H54 (cell line): ENCODE data around the gene GRM4.
"Not testable (repeated sequence)": the region's sequence is repeated elsewhere in the genome, so short reads cannot be mapped to it uniquely, and the experiment has no call there.

Experiments used
- DNase-seq: peaks from one replicate; pipeline ENCODE4 v3.0.0; 2011; ENCODE audit warnings: low spot score, mixed read lengths; ENCODE audit not compliant: insufficient read length
- FAIRE-seq: peaks from 3 replicates; lab custom pipeline; 2011; peaks lifted over from hg19 to GRCh38; lab: Jason Lieb, UNC
- POLR2A ChIP-seq: IDR thresholded peaks from 2 replicates; pipeline ENCODE4 v1.6.1; 2011; ENCODE audit warnings: low read depth, mild to moderate bottlenecking, low read length

GRM4 gene

GRCh38 chr6:34146021-34146782, at the start of gene GRM4:
Gene GRM4 (minus strand): TSS chr6:34146087. CDS start chr6:34133496, 12,591 bp downstream.
- no peak for FAIRE-seq
- no peak for DNase-seq

GRCh38 chr6:34194772-34195171, 48.9 kb upstream of the GRM4 start:
- TF ChIP-seq POLR2A, result no peak
- no peak for FAIRE-seq
- DNase-seq, result no peak

More at GRCh38 chr6:34146021-34146782, at the start of gene GRM4:
- TF ChIP-seq POLR2A, result no peak

GRCh38 chr6:34190504-34191122, 44.7 kb upstream of the GRM4 start:
- no peak for TF ChIP-seq POLR2A
- FAIRE-seq, result no peak

GRCh38 chr6:34189806-34190503, 44.1 kb upstream of the GRM4 start:
- TF ChIP-seq POLR2A, result no peak
- no peak for DNase-seq
- FAIRE-seq, result no peak

More at GRCh38 chr6:34190504-34191122, 44.7 kb upstream of the GRM4 start:
- DNase-seq, result no peak

- DNase-seq, FAIRE-seq: not testable (repeated sequence)
Observed at GRCh38 chr6:34184726-34185125, 38.8 kb upstream of the GRM4 start.

- TF ChIP-seq POLR2A, result no peak
- FAIRE-seq (no peak), DNase-seq (no peak)
Observed at GRCh38 chr6:34182751-34183531, 37.1 kb upstream of the GRM4 start.

GRCh38 chr6:34181908-34182307, 36.0 kb upstream of the GRM4 start:
- TF ChIP-seq POLR2A, result no peak
- no peak for DNase-seq
- FAIRE-seq, result no peak

- no peak for TF ChIP-seq POLR2A
- no peak for FAIRE-seq
- no peak for DNase-seq
Observed at GRCh38 chr6:34179106-34179720, 33.3 kb upstream of the GRM4 start.

GRCh38 chr6:34178357-34179105, 32.6 kb upstream of the GRM4 start:
- TF ChIP-seq POLR2A, result no peak
- FAIRE-seq, result no peak
- DNase-seq, result no peak

GRCh38 chr6:34177181-34177591, 31.3 kb upstream of the GRM4 start:
- no peak for TF ChIP-seq POLR2A
- no peak for DNase-seq
- no peak for FAIRE-seq

- FAIRE-seq, result no peak
- DNase-seq, result no peak
- TF ChIP-seq POLR2A, result no peak
Observed at GRCh38 chr6:34176261-34177031, 30.6 kb upstream of the GRM4 start.

GRCh38 chr6:34174846-34175399, 29.0 kb upstream of the GRM4 start:
- no peak for DNase-seq
- TF ChIP-seq POLR2A, result no peak
- no peak for FAIRE-seq
